Measurements from ENCODE around the gene SLC22A5.

DNA sequence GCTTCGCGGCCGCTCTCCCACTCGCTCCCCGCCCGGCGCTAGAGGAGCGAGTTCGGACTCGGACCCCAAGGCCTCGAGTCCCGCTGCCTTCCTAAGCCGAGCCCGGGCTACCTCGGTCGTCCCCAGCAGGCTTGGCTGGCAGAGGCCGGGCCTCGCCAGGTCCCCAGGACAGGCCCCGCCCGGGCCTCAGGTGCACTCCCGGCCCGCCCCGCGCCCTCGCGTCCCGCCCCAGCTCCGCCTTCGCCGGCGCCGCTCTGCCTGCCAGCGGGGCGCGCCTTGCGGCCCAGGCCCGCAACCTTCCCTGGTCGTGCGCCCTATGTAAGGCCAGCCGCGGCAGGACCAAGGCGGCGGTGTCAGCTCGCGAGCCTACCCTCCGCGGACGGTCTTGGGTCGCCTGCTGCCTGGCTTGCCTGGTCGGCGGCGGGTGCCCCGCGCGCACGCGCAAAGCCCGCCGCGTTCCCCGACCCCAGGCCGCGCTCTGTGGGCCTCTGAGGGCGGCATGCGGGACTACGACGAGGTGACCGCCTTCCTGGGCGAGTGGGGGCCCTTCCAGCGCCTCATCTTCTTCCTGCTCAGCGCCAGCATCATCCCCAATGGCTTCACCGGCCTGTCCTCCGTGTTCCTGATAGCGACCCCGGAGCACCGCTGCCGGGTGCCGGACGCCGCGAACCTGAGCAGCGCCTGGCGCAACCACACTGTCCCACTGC is at the start of gene SLC22A5:
- no peak for TF ChIP-seq FOXJ3 (CRISPR knock-in tag; IDR thresholded peaks at IDR 0.05; ENCODE audit: borderline replicate concordance)
- TF ChIP-seq CTCF (IDR thresholded peaks at IDR 0.05) = no peak
- peak; percentile 94 for TF ChIP-seq CBFB (CRISPR knock-in tag; IDR thresholded peaks at IDR 0.05; ENCODE audit: low read depth)
- TF ChIP-seq, protein P1, sequence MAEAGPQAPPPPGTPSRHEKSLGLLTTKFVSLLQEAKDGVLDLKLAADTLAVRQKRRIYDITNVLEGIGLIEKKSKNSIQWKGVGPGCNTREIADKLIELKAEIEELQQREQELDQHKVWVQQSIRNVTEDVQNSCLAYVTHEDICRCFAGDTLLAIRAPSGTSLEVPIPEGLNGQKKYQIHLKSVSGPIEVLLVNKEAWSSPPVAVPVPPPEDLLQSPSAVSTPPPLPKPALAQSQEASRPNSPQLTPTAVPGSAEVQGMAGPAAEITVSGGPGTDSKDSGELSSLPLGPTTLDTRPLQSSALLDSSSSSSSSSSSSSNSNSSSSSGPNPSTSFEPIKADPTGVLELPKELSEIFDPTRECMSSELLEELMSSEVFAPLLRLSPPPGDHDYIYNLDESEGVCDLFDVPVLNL (CRISPR knock-in tag; IDR thresholded peaks at IDR 0.05; ENCODE audit: borderline replicate concordance, low read depth) = peak; percentile 44; the same call in 1 of the 2 replicates

Measured in WTC11 (cell line).